ENCODE data around the gene PDE3A.
"Not testable (repeated sequence)": the region's sequence is repeated elsewhere in the genome, so short reads cannot be mapped to it uniquely, and the experiment has no call there.

Gene PDE3A

GRCh38 chr12:20525064-20525610, 156.8 kb downstream of the PDE3A start:
- Mint-ChIP-seq H3K36me3 (ENCODE audit: low read depth) (no peaks in the 10 kb centered on the region), H3K4me1 (ENCODE audit: low read depth) (no peaks in the 10 kb centered on the region), H3K4me3 (no peak overlapping the region), H3K27ac (no peak overlapping the region), H3K9me3 (peaks cover 8% of the 10 kb centered on the region), H3K27me3 (ENCODE audit: low read depth) (no peaks in the 10 kb centered on the region)

- Mint-ChIP-seq H3K27ac (no peak overlapping the region), H3K4me1 (ENCODE audit: low read depth) (no peaks in the 10 kb centered on the region), H3K27me3 (ENCODE audit: low read depth) (no peaks in the 10 kb centered on the region), H3K9me3 (peaks cover under 1% of the 10 kb centered on the region), H3K4me3 (no peak overlapping the region), H3K36me3 (ENCODE audit: low read depth) (no peaks in the 10 kb centered on the region)
Measured at GRCh38 chr12:20527417-20528163, 159.3 kb downstream of the PDE3A start.

GRCh38 chr12:20528208-20528607, 159.9 kb downstream of the PDE3A start:
- Mint-ChIP-seq H3K27ac (no peak overlapping the region), H3K27me3 (ENCODE audit: low read depth) (no peaks in the 10 kb centered on the region), H3K9me3 (no peaks in the 10 kb centered on the region), H3K4me1 (ENCODE audit: low read depth) (no peaks in the 10 kb centered on the region), H3K4me3 (no peak overlapping the region), H3K36me3 (ENCODE audit: low read depth) (no peaks in the 10 kb centered on the region)

- no peaks in the 10 kb centered on the region for H3K9me3 Mint-ChIP-seq
- no peaks in the 10 kb centered on the region for H3K36me3 Mint-ChIP-seq (ENCODE audit: low read depth)
- no peaks in the 10 kb centered on the region for H3K27me3 Mint-ChIP-seq (ENCODE audit: low read depth)
- no peak overlapping the region for H3K27ac Mint-ChIP-seq
- no peak overlapping the region for H3K4me3 Mint-ChIP-seq
- no peaks in the 10 kb centered on the region for H3K4me1 Mint-ChIP-seq (ENCODE audit: low read depth)
Measured at GRCh38 chr12:20546267-20546666, 177.9 kb downstream of the PDE3A start.

DNA sequence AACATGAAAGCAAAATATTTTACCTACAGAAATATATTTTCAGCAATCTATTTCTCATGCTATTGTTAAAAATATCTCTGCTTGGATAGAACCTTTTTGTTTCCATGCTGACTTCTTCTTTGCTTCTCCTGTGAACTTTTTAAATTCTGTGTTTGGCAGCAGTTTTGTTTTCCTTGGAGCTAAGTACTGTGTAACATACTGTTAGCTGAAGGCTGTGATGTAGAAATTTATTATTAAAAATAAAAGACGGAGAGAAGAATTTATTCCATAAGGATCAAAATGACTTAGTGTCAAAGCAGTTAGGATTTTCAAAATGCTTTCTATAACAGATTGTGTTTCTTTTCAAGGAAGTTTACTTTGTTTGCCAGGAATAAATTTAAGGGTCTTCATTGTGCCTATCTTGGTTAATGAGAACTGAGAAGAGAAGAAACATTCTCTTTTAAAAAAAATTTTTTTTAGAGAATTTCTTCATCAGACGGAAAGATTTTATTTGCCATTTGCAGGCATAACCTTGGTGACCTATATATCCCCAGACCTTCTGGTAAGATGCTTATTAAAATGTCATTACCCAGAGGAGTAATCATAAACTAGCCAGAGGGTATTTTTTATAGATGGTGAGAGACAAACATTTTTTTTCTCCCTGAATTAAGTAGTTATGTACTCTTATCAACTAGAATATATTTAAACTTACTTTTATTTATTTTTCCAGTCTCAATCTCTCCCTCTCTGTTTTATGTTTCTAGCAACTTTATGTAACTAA, 179.7 kb downstream of the PDE3A start:
- Mint-ChIP-seq H3K4me1 (ENCODE audit: low read depth) (no peaks in the 10 kb centered on the region), H3K36me3 (ENCODE audit: low read depth) (no peaks in the 10 kb centered on the region), H3K27ac (no peak overlapping the region), H3K27me3 (ENCODE audit: low read depth) (no peaks in the 10 kb centered on the region), H3K9me3 (peaks cover 3% of the 10 kb centered on the region), H3K4me3 (no peak overlapping the region)

GRCh38 chr12:20548611-20549010, 180.3 kb downstream of the PDE3A start:
- Mint-ChIP-seq H3K27ac (no peak overlapping the region), H3K9me3 (peaks cover 3% of the 10 kb centered on the region), H3K4me1 (ENCODE audit: low read depth) (no peaks in the 10 kb centered on the region), H3K4me3 (no peak overlapping the region), H3K27me3 (ENCODE audit: low read depth) (no peaks in the 10 kb centered on the region), H3K36me3 (ENCODE audit: low read depth) (no peaks in the 10 kb centered on the region)

DNA sequence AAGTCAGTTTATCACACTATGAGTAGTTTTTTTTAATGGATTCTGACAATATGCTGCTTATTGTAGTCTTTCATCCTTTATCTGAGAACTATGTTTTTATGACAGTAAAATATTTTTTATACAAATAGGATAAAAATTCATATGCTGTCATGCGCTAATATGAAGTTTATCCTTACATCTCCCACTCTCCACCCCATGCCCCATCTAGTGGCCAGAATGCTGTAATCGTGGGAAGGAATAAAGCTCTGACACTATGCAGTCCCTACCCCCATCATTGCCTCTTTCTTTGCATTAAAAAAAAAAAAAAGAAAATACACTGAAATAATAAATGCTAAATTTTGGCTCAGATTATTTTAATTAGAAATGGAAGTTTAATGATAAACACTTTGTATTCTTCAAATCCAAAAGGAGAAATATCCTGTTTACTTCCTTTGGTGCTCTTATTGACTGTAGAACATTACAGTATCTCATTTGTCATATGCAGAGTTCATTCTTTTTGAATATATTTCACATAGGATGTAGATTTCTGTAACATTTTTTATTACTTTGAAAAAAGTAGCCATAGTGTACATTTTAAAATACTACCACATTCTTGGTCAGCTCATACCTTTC, 180.9 kb downstream of the PDE3A start:
- no peak overlapping the region for H3K4me3 Mint-ChIP-seq
- no peaks in the 10 kb centered on the region for H3K36me3 Mint-ChIP-seq (ENCODE audit: low read depth)
- no peaks in the 10 kb centered on the region for H3K4me1 Mint-ChIP-seq (ENCODE audit: low read depth)
- H3K9me3 Mint-ChIP-seq, result peaks cover 3% of the 10 kb centered on the region
- H3K27me3 Mint-ChIP-seq (ENCODE audit: low read depth), result no peaks in the 10 kb centered on the region
- no peak overlapping the region for H3K27ac Mint-ChIP-seq

- H3K27me3 Mint-ChIP-seq (ENCODE audit: low read depth); H3K9me3 Mint-ChIP-seq; H3K4me3 Mint-ChIP-seq; H3K4me1 Mint-ChIP-seq (ENCODE audit: low read depth); H3K36me3 Mint-ChIP-seq (ENCODE audit: low read depth); H3K27ac Mint-ChIP-seq: not testable (repeated sequence)
Measured at GRCh38 chr12:20551742-20552442, 183.6 kb downstream of the PDE3A start.

GRCh38 chr12:20552586-20552985, 184.2 kb downstream of the PDE3A start:
- H3K27ac Mint-ChIP-seq; H3K36me3 Mint-ChIP-seq (ENCODE audit: low read depth); H3K4me3 Mint-ChIP-seq; H3K9me3 Mint-ChIP-seq; H3K4me1 Mint-ChIP-seq (ENCODE audit: low read depth); H3K27me3 Mint-ChIP-seq (ENCODE audit: low read depth): not testable (repeated sequence)

DNA sequence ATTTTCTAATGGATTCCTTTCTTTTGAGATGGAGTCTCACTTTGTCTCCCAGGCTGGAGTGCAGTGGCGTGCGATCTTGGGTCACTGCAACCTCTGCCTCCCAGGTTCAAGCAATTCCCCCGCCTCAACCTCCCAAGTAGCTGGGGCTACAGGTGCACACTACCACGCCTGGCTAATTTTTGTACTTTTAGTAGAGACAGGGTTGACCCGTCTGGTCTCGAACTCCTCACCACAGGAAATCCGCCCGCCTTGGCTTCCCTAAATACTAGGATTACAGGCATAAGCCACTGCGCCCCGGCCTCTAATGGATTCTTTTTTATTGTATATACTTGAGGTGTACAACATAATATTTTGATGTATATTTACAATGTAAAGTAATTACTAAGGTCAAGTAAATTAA, 186.7 kb downstream of the PDE3A start:
- Mint-ChIP-seq H3K4me1 (ENCODE audit: low read depth) (no peaks in the 10 kb centered on the region), H3K4me3 (no peak overlapping the region), H3K27ac (no peak overlapping the region), H3K27me3 (ENCODE audit: low read depth) (no peaks in the 10 kb centered on the region), H3K36me3 (ENCODE audit: low read depth) (no peaks in the 10 kb centered on the region), H3K9me3 (peaks cover 3% of the 10 kb centered on the region)

- no peak overlapping the region for H3K27ac Mint-ChIP-seq
- no peaks in the 10 kb centered on the region for H3K27me3 Mint-ChIP-seq (ENCODE audit: low read depth)
- H3K36me3 Mint-ChIP-seq (ENCODE audit: low read depth), result no peaks in the 10 kb centered on the region
- H3K4me3 Mint-ChIP-seq, result no peak overlapping the region
- peaks cover 3% of the 10 kb centered on the region for H3K9me3 Mint-ChIP-seq
- no peaks in the 10 kb centered on the region for H3K4me1 Mint-ChIP-seq (ENCODE audit: low read depth)
Measured at GRCh38 chr12:20555771-20556170, 187.4 kb downstream of the PDE3A start.

GRCh38 chr12:20557096-20557495, 188.8 kb downstream of the PDE3A start:
- Mint-ChIP-seq H3K27me3 (ENCODE audit: low read depth) (no peaks in the 10 kb centered on the region), H3K4me3 (no peak overlapping the region), H3K4me1 (ENCODE audit: low read depth) (no peaks in the 10 kb centered on the region), H3K36me3 (ENCODE audit: low read depth) (no peaks in the 10 kb centered on the region), H3K9me3 (peaks cover 2% of the 10 kb centered on the region), H3K27ac (no peak overlapping the region)

GRCh38 chr12:20560935-20561334, 192.6 kb downstream of the PDE3A start:
- no peaks in the 10 kb centered on the region for H3K36me3 Mint-ChIP-seq (ENCODE audit: low read depth)
- no peak overlapping the region for H3K27ac Mint-ChIP-seq
- H3K9me3 Mint-ChIP-seq, result no peaks in the 10 kb centered on the region
- H3K4me1 Mint-ChIP-seq (ENCODE audit: low read depth), result no peaks in the 10 kb centered on the region
- H3K27me3 Mint-ChIP-seq (ENCODE audit: low read depth), result no peaks in the 10 kb centered on the region
- no peak overlapping the region for H3K4me3 Mint-ChIP-seq

DNA sequence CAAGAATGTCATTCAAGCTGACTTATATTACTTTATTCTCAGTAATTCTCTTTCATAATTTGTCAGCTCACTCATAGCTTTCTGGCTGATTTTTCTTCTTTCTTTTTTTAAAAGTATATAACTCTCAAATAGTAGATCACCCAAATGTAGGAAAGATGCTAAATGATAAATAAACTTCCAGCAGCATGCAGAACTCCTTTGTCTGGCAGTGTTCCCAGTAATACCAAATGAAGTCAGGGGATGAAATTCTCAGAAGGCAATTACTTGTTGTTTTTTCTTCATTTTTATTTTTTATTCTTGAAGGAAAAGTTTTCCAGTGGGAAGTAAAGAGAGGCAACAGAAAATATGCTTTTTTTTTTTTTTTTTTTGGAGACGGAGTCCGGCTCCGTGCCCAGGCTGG, 193.5 kb downstream of the PDE3A start:
- H3K36me3 Mint-ChIP-seq (ENCODE audit: low read depth), result no peaks in the 10 kb centered on the region
- no peaks in the 10 kb centered on the region for H3K9me3 Mint-ChIP-seq

More for the DNA sequence above, 193.5 kb downstream of the PDE3A start:
- no peak overlapping the region for H3K27ac Mint-ChIP-seq
- H3K4me1 Mint-ChIP-seq (ENCODE audit: low read depth), result no peaks in the 10 kb centered on the region
- H3K27me3 Mint-ChIP-seq (ENCODE audit: low read depth), result no peaks in the 10 kb centered on the region
- no peak overlapping the region for H3K4me3 Mint-ChIP-seq
